Brain pericyte (primary cell): ENCODE data around the gene ZNF184.

Experiments
- DNase-seq: peaks from one replicate; pipeline ENCODE4 v3.0.0-alpha.2; 2012; ENCODE audit warnings: low read depth, low spot score

ZNF184 gene

DNA sequence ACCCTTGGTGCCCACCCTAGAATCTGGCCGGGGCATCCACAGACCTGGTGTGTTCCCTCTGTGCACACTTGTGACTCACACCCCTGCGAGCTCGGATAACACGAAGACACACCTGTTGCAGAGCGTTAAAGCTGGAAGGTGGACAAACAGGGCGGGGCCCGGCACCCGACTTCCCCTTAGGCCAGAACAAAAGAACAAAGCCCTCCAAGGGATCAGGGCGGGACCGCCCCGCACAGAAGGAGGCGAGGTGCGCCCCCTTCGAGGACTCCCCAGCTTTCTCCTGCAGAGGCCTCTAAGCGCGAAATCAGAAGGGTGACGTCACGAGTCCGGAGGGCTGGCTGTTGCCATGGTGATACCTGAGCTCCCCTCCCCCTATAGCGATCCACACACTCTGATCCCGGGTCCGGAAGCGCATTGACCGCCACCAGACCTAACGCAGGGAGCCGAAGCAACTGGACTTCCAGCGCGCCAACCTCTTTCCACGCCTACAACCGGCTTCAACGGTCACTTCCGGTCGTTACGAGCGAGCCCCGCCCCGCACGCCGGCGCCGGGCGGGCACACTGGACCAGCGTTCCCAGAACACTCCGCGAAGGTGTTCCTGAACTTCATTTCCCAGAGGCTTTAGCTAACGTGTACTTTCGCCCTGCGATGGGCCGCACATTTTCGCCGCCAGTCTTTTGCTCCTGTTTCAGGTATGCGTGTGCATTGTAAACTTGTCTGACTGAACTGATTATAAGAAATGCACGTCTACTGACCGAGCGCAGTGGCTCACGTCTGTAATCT lies at the start of gene ZNF184:
Gene ZNF184 (minus strand): TSS at position 489 of the 784 bp plus-strand sequence. CDS start 811 bp downstream, outside the sequence.
- peak; percentile 89 for DNase-seq

DNA sequence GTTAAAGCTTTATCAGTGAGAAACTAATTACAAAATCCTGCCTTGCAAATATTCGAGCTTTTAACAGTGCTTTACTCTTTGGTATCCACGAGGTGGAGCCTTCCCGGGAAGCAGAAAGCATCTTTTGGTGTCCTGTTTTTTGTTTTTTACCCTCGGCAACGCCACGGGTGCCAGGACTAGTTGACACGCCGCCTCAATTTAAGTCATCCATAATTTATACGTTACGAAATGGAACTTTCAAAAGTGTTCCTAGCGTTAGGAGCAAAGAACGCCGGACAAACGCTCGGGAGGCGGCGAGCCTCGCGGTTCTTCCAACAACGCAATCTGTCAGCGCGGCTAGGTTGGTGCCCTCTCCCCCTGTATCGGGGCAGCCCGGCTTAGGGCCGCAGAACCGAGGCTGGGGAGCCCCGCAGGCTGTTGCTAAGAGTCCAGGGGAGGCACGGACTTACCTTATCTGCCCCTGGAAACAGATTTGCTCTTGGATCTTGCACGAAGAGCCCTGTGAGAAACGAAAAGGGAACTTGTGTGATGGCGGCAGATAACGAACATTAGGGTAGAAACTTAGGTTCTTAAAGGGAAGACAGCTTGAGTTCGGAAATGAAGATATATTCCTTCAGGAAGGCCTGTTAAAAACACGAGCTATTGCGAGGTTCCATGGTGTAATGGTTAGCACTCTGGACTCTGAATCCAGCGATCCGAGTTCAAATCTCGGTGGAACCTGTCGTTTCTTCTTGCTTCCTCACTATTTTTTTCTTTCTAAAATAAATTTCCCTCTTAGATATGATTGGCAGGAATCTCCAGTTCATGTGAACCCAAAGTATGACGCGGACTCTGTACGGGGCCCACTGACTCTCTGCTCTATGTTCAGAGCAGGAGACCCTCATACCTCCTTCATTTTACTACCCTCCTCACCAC lies 46.2 kb upstream of the ZNF184 start:
- peak; percentile 73 for DNase-seq

GRCh38 chr6:27517928-27518787 lies 45.3 kb upstream of the ZNF184 start:
- DNase-seq: no peak

DNA sequence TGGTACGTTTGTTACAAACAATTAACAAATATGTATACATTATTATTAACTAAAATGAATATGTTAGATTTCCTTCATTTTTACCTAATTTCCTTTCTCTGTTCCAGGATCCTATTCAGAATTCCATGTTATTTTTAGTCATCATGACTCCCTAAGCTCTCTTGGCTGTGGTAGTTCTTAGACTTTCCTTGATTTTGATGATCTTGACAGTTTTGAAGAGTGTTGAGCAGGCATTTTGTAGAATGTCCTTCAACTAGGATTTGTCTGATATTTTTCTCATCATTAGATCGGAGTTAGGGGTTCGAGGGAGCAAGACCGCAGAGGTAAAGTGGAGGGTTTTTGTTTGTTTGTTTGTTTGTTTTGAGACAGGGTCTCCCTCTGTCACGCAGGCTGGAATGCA lies 44.3 kb upstream of the ZNF184 start:
- no peak for DNase-seq

GRCh38 chr6:27514906-27515495 lies 42.1 kb upstream of the ZNF184 start:
- no peak for DNase-seq

DNA sequence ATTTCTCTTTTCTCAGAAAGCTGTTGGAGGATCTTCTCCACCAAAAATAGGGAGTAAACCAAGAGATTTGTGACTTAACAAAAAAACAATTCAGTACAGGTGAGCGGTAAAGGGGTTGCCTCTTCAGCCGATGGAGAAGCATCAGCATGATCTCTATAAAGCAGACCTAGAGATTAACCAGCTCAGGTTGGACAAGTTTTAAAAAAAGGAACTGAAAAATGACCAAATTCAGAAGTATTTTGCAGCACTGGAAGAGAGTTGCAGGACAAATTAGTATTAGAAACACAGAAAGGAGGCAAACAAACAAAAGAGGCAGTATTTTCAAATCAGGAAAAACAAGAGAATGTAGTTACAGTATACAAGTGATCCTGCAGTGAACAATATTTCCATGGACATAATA lies 39.6 kb upstream of the ZNF184 start:
- DNase-seq: no peak

DNA sequence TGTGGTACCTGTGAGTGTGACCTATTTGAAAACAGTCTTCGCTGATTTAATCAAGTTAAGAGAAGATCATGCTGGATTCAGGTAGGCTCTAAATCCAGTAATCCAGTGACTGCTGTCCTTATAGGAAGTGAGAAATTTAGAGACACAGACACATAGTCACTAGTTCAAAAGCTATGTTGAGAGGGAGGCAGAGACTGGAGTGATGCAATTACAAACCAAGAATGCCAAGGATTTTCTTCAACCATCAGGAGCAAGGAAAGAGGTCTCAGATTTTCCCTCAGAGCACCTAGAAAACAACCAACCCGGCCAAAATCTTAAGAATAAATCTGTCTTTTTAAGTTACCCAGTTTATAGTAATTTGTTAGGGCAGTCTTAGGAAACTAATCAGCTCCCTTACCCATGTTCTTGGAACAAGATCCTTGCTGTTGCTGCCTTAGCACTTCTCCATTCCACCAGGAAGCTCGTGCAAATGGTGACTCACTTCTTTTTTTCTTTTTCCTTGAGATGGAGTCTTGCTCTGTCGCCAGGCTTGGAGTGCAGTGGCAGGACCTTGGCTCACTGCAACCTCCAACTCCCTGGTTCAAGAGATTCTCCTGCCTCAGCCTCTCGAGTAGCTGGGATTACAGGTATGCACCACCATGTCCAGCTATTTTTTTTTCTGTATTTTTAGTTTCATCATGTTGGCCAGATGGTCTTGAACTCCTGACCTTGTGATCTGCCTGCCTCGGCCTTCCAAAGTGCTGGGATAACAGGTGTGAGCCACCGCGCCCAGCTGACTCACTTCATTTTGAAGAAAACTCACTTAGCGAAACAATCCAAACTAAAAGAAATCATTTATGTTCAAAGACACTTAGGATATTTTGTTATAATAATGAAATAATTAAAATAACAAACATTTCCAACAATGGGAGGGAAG lies 34.4 kb upstream of the ZNF184 start:
- DNase-seq: no peak

GRCh38 chr6:27505209-27506027 lies 32.5 kb upstream of the ZNF184 start:
- DNase-seq: no peak

DNA sequence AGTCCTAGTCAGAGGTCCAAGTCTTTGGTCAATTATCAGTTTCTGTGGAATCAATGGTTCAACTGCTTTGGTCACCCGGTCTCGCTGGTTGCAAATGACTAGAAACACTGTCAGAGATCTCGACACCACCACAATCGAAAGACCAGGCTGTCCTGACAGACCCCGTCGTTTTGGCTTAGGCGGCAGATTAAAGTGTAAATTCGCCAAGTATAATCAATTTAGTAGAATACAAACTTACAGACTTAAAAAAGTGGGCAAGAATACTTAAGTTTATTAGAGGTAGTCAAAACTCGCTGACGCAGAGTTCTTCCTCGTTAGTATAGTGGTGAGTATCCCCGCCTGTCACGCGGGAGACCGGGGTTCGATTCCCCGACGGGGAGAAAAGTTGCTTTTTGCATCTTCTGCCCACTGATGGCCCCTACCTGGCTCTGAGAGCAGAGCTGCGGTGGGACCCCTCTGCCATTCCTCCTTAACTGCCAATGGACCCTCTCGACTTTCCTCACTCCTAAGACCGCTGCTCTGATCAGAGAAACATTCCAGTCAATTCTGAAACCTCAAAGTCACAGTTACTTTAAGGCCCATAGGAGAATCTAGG lies 30.6 kb upstream of the ZNF184 start:
- peak; percentile 20 for DNase-seq

GRCh38 chr6:27502508-27503435 lies 29.9 kb upstream of the ZNF184 start:
- DNase-seq: peak; percentile 13

DNA sequence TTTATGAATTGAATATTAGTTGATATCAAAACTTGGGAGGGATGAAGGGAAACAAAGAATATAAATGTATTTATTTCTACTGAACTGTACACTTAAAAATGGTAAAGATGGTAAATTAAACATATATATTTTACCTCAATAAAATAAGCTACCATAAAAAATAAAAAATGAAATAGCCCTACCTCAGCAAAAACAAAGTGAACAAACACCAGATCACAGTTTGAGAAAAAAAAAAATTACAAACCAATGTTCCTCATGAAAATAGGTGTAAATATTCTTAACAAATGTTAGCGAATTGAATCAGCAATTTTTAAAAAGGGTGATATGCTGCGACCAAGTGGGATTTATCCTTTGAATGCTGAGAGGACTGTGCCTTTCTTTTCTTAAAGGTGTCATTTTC lies 28.3 kb upstream of the ZNF184 start:
- no peak for DNase-seq

- DNase-seq: no peak
Measured at GRCh38 chr6:27500177-27500576, 27.3 kb upstream of the ZNF184 start.

GRCh38 chr6:27495386-27496135 lies 22.7 kb upstream of the ZNF184 start:
- no peak for DNase-seq

GRCh38 chr6:27494987-27495385 lies 22.1 kb upstream of the ZNF184 start:
- DNase-seq: no peak

- DNase-seq: no peak
Measured at GRCh38 chr6:27494103-27494502, 21.2 kb upstream of the ZNF184 start.

- DNase-seq: no peak
Measured at GRCh38 chr6:27492631-27493190, 19.8 kb upstream of the ZNF184 start.
